Measurements from ENCODE around the gene N4BP3. TPM values are rescaled to one million over a fixed set of nuclear protein-coding genes. Genes with fewer than 3 reads are reported as not detected.
"Not testable (repeated sequence)": the region's sequence is repeated elsewhere in the genome, so short reads cannot be mapped to it uniquely, and the experiment has no call there.

Gene N4BP3
- total and polyA plus RNA-seq, 2 of the 13 experiments (the other 11 are each of a cell fraction or from before 2014, with no cell fraction given) = 0.13 TPM; not detected in 1

DNA sequence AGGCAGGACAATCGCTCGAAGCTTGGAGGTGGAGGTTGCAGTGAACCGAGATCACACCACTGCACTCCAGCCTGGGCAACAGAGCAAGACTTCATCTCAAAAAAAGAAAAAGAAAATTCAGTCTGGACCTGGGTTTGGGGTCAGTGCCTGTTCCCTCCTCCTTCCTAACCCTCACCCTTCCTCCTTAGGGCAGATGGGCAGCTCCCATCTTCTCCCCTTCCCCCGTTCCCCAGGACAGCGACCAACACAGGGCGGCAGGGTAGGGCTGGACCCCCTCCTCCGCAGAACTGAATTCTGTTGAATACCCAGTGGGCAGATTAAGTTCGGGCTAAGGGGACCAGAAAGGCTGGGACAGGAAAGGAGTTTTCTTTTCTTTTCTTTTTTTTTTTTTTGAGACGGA lies 16.0 kb downstream of the N4BP3 start (continued):
- TF ChIP-seq HOXA7 (CRISPR knock-in tag; IDR thresholded peaks at IDR 0.05) = no peak
- no peak for TF ChIP-seq ZNF12 (CRISPR knock-in tag; IDR thresholded peaks at IDR 0.05)
- TF ChIP-seq, protein P1, sequence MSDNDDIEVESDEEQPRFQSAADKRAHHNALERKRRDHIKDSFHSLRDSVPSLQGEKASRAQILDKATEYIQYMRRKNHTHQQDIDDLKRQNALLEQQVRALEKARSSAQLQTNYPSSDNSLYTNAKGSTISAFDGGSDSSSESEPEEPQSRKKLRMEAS (IDR thresholded peaks at IDR 0.05) = no peak

DNA sequence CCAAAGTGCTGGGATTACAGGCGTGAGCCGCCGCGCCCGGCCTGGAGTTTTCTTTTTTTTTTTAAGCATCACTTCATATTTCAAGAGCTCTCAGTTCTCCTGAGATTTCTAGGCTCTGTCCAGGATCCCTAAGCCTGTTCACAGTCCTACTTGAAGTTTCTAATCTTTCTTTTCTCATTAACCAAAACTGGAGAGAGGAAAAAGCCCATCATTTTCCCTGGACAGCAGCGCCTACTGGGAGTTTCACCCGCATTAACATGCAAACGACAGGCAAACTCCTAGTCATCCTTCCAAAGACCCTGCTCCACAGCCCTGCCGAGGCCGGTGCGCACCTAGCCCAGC lies 16.9 kb downstream of the N4BP3 start:
- 0 out of 2 replicates have a peak, but pooled peaks have one; percentile 16 for TF ChIP-seq RORA (CRISPR knock-in tag; IDR thresholded peaks at IDR 0.05)
- TF ChIP-seq SP5 (CRISPR knock-in tag; IDR thresholded peaks at IDR 0.05; ENCODE audit: borderline replicate concordance, low read depth) = 0 out of 2 replicates have a peak, but pooled peaks have one; percentile 18
- TF ChIP-seq, protein P2, sequence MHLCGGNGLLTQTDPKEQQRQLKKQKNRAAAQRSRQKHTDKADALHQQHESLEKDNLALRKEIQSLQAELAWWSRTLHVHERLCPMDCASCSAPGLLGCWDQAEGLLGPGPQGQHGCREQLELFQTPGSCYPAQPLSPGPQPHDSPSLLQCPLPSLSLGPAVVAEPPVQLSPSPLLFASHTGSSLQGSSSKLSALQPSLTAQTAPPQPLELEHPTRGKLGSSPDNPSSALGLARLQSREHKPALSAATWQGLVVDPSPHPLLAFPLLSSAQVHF (CRISPR knock-in tag; IDR thresholded peaks at IDR 0.05) = 0 out of 2 replicates have a peak, but pooled peaks have one; percentile 11
- H3K9me3 ChIP-seq (ENCODE audit: low read length); in situ Hi-C loops (cut with HindIII; ENCODE audit: extremely low pct_ligation_motif_present, low pct_unique_long_range_greater_than_20kb); H3K79me2 ChIP-seq (ENCODE audit: insufficient read depth, low read length); CTCF ChIA-PET (ENCODE audit: low intra/inter-chr PET ratio, low total read pairs); DNase-seq (ENCODE audit: low spot score); H3K27me3 ChIP-seq (ENCODE audit: control insufficient read depth in 1 of 2, insufficient read depth in 2 of 2, low read length in 2 of 2); H3K36me3 ChIP-seq (replicated peaks in 1 of 2; ENCODE audit: control insufficient read depth in 1 of 2, insufficient read depth in 2 of 2, low read length in 2 of 2); H4K20me1 ChIP-seq (ENCODE audit: insufficient read depth, low read length); intact Hi-C loops (cut with micrococcal nuclease; ENCODE audit: unreplicated experiment); ATAC-seq: not testable (repeated sequence)
- Histone ChIP-seq H3K4me3 (replicated peaks in 1 of 3; ENCODE audit: insufficient read depth in 1 of 3, low read depth in 2 of 3, low read length in 3 of 3) (peak overlapping the region; percentile 84 to 97 (median 93)), H3K4me1 (ENCODE audit: insufficient read depth, low read length) (peaks cover 17% of the 10 kb centered on the region; the same call in 1 of the 2 replicates), H2AFZ (ENCODE audit: low read length) (peak overlapping the region; percentile 49), H3K4me2 (ENCODE audit: low read depth, low read length) (peak overlapping the region; percentile 79), H3K9ac (ENCODE audit: insufficient read depth, low read depth, low read length) (peak overlapping the region; percentile 87), H3K27ac (ENCODE audit: extremely low read length, insufficient read depth, low read length) (peak overlapping the region; percentile 89)
- POLR2A ChIA-PET = interaction anchor here (1.1 kb wide), 1 partner anchor 9 kb away, joined by 4 read pairs; no protein-coding TSS in a partner anchor
- FAIRE-seq = peak; percentile 4
- TSS peak; percentile 89 for BruUV-seq (replicated peaks)
- 0% methylated on average over 8 of the region's 11 CpGs for WGBS (ENCODE audit: low lambda C conversion rate)
